Mammary epithelial cell (primary cell): Measurements from ENCODE around the gene WNT7B.

Source experiments
- EZH2 ChIP-seq: IDR thresholded peaks from 2 replicates; pipeline ENCODE4 v1.6.1; 2012; ENCODE audit warnings: low read length, inconsistent platforms, borderline replicate concordance
- TF ChIP-seq, protein P1 (sequence below), 2 donors: IDR thresholded peaks in 1 of 2; conservative IDR thresholded peaks in 1 of 2; 2 replicates each; pipeline ENCODE4 v1.5.1; 2011 to 2012; ENCODE audit warnings: inconsistent platforms in 2 of 2, low read length in 2 of 2, mild to moderate bottlenecking in 2 of 2, control low read depth in 1 of 2, low read depth in 1 of 2; ENCODE audit not compliant: insufficient read depth in 1 of 2; ENCODE audit errors: extremely low read depth in 1 of 2

DNA sequence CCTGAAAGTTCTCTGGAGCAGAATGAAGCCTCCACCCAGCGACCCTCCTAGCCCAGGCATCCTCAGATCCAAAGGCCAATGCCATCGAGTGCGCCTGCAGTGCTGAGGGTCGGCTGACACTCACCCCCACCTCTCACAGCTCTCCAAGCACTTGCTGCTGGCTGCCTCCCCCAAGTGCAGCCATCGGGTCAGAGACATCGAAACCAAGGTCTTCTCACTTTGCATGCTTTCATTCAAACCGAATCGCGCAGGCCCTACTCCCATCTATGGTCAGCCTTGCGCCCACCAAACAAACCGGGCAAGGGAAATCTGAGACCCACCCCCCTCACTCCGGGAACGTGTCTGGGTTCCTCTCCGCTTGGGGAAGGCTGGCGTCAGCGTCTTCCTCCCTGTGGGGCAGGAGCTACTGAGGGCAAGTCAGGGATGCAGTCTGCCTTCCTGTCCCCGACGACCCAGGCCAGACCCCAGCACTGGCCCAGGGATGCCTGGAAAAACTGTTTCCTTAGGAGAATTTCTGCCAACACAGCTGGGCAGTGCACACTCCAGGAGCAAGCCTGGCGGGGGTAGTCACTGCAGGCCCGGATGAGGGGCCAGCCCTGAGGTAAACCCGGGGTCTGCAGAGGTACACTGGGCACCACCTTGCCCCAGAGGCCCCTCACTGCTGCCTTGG lies 7.0 kb downstream of the WNT7B start:
- TF ChIP-seq, protein P1, sequence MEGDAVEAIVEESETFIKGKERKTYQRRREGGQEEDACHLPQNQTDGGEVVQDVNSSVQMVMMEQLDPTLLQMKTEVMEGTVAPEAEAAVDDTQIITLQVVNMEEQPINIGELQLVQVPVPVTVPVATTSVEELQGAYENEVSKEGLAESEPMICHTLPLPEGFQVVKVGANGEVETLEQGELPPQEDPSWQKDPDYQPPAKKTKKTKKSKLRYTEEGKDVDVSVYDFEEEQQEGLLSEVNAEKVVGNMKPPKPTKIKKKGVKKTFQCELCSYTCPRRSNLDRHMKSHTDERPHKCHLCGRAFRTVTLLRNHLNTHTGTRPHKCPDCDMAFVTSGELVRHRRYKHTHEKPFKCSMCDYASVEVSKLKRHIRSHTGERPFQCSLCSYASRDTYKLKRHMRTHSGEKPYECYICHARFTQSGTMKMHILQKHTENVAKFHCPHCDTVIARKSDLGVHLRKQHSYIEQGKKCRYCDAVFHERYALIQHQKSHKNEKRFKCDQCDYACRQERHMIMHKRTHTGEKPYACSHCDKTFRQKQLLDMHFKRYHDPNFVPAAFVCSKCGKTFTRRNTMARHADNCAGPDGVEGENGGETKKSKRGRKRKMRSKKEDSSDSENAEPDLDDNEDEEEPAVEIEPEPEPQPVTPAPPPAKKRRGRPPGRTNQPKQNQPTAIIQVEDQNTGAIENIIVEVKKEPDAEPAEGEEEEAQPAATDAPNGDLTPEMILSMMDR (conservative IDR thresholded peaks at IDR 0.05 in 1 of 2, IDR thresholded peaks at IDR 0.05 in 1 of 2; ENCODE audit: extremely low read depth in 1 of 2, insufficient read depth in 1 of 2, low read depth in 1 of 2, low read length in 2 of 2) = no peak
- TF ChIP-seq EZH2 = peak; percentile 26
